ENCODE measurements around the gene EML4.

EML4 gene

DNA sequence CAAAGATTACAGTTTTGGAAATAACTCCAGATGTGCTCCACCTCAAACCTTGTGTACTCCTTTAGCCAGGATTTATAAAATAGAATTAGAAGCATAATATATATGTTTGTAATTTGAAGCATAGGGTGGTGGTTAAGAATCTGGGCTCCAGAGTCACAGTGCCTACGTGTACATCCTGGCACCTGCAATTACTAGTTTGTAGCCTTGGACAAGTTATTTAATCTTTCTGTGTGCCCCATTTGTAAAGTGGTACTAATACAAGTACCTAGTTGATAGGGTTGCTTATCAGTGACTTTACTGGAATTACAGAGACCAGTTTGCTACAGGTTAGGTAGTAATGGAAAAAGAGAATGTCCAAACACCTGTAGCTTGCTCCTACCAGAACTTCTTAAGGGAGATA lies 28.6 kb downstream of the EML4 start:
- DNase-seq = no peak

DNA sequence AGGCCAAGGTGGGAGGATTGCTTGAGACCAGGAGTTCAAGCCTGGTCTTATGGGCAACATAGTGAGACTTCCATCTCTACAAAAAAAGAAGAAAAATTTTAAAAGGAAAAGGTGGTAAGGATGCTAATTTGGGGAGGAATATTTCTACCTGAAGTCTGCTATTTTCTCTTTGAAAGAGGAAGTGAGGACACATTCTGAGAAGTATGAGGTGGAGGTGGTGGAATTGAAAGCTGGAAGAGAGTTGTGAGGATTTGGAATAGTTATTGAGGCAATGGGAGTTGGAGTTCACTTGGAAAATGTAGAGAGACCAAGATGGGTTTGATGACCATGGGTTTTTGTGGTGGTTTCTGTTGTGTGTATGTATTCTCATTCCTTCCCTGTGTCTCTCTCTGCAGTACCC lies 29.3 kb downstream of the EML4 start:
- no peak for DNase-seq

DNA sequence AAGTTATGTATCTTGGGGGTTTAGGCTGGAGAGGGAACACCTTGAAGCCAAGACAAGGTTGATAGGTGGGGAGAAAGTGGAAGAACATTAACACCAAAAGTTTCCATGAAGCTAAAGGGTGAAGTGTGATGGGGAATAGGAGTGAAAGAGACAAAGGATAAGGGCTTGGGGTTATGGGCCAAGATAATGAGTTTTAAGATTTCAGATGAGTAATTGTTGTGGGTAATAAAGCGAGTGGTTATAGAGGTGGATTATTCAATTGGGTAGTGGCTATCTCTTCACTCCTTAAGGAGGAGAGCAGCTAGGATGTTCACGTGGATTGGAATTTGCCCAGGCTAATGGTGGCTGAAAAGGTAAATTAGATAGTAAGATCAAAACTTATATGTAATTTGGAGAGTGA lies 29.8 kb downstream of the EML4 start:
- DNase-seq = no peak

DNA sequence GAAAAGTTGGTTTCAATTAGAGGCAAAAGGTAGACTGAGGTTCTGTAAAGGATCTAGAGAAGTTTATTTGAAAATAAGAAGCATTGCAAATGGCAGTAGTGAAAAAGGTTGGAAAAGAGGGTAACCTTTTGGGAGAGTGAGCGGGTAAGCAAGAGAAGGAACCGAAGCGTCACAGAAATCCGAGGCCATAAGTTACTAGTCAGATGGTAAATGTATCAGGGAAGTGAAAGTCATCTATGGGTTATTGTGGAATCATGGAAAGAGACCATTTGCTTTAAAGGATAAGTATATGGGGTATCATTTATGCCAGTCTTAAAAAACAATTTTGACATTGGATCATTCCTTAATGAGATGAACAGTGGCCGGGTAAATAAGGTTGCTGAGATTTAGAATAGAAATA lies 30.5 kb downstream of the EML4 start:
- DNase-seq = no peak

DNA sequence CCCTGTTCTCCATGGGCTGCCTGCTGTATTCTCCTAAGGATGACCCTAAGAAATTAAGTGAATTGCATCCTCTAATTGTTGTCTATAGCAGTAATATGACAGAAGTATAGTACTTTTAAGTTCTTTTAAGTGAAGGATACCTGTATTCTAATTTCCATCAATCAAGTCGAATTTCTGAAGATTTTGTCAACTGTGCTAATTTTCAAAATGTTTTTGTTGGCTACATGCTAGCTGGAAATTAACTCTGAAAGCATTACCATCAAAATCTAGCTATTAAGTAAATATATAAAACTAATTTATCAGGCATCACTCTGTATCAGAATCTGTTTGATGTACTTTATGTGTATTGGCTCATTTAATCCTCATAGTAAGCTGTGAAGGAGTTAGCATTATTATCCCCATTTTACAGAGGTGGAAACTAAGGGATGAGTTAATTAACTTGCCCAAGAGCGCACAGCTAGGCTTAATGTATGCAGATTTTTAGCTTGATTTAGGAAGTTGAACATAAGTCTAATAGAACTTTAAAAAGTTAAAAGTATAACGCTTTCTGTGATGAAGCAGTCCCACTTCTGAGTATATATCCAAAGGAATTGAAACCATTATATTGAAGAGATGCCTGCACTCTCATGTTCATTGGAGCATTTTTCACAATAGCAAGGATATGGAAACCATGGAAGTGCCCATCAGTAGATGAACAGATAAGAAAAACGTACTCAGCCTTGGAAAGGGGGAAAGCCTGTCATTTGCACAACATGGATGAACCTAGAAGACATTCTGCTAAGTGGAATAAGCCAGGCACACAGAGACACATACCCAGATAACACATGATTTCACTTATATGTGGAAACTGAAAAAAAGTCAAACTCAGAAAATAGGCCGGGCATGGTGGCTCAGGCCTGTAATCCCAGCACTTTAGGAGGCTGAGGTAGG lies 32.0 kb downstream of the EML4 start:
- DNase-seq = no peak

DNA sequence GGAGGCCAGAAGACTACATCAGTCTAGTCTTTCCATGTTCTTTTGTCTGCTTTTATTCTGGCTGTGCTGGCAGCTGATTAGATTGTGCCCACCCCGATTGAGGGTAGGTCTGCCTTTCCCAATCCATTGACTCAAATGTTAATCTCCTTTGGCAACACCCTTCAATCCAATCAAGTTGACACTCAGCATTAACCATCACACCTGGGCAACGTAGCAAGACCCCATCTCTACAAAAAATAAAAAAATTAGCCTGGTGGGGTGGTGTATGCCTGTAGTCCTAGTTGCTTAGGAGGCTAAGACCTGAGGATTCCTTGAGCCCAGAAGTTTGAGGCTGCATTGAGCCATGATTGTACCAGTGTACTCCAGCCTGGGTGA lies 33.5 kb downstream of the EML4 start:
- DNase-seq = no peak

DNA sequence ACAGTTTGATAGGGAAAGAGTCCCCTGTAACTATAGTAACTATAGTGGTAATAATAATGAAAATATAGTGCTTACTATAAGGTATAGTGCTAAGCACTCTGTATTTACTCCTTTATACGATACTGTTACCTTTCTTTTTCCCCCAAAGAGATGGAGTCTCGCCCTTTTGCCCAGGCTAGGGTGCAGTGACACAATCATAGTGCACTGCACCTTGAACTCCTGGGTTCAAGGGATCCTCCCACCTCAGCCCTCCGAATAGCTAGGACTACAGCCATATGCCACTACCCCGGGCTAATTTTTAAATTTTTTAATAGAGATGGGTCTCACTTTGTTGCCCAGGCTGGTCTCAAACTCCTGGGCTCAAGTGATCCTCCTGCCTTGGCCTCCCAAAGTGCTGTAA lies 34.6 kb downstream of the EML4 start:
- no peak for DNase-seq

DNA sequence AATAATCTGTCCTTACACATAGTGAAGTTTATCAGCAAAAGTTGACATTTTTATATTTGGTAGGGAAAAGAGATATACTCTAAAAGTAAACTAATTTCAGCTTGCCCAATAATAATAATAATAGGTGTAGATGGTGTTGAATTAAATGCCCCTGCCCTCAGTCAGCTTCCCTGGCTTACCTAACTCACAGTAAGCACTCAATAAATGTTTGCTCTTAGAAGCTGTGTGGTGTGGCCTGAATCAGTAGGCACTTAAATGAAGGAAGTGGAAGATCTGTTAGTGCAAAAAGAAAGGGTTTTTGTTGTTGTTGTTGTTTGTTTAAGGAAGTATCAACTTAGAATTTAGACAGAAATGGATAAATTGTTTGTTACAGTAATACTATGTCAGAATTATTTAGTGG lies 36.2 kb downstream of the EML4 start:
- DNase-seq = no peak

DNA sequence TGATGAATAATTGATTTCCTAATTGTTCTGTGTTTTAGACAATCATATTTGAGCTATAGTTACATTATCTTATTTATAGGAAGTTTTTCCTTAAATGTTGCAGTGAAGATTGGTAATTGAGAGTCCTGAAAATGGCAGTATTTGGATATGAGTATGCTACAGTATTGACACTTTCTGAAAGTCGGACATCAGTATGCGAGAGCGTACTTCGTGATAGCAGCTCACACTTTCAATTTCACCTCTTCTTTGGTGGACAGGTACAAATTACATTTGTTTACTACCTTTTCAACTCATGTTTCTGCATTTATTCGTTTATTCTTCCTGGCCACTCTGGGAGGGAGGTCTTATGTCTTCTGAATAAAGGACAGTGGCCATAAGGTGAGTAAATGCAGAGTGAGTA lies 38.7 kb downstream of the EML4 start:
- DNase-seq = no peak

DNA sequence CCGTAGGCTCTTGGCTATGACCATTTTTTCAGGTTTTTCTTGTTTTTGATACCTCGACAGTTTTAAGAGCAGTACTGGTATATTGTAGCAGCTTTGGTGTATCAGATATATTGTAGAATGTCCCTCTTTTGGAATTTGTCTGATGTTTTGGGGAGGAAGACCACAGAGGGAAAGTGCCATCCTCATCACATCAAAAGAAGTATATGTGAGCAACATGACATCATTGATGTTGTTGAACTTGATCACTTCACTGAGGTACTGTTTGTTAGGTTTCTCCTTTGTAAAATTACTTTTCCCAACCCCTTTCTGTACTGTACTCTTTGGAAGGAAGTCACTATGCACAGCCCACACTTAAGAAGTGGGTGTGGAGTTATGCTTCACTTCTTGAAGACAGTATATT lies 41.0 kb downstream of the EML4 start:
- no peak for DNase-seq

DNA sequence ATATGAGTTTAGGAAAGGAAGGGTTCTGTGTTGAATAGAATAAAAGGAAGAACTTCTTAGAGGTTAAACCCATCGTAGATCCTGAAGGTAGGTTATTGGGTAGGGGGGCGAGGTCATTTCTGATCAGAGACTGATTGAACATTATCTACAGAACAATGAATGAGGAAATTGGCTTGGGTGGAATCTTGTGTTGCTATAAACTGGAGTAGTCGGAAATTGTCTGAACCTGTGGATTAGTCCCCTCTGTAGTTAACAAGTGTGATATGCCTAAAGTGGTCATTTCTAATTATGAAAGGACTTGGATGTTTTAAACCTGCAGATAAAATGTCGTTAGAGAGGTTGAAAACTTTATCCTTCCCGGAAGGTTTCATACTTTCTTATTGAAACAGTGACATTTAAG lies 42.1 kb downstream of the EML4 start:
- no peak for DNase-seq

DNA sequence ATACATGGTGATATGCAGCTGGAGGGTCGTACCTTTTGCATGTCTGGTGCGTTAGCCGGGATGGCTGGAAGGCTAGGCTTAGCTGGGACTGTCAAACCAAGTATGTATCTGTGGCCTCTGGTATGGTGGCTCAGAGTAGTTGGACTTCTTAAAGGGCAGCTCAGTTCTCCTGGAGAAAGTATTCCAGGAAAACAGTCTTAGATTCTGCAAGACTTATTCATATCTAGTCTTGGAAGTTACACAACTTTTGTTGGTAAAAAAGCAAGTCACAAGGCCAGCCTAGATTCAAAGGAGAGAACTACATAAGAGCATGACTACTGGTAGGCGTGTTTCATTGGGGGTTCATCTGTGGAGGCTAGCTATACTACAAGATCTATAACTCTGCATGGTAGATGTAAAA lies 45.5 kb downstream of the EML4 start:
- DNase-seq = no peak

DNA sequence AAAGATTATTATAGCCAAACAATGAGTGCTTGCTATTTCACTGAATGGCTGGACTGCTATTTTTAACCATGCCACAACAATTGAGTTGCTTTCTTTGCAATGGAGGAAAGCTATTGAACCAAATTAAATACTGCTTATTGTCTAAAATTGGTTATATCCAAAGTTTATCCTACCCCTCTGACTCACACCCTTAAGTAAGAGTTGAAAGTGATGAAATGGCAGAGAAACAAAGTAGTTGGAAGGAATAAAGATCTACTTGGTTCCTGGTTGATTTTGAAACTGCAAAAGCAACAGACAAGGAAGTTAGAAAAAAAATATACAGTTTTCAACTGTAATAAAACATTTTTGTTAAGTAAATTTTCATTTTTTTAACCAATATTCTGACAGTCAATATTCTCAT lies 47.5 kb downstream of the EML4 start:
- no peak for DNase-seq

DNA sequence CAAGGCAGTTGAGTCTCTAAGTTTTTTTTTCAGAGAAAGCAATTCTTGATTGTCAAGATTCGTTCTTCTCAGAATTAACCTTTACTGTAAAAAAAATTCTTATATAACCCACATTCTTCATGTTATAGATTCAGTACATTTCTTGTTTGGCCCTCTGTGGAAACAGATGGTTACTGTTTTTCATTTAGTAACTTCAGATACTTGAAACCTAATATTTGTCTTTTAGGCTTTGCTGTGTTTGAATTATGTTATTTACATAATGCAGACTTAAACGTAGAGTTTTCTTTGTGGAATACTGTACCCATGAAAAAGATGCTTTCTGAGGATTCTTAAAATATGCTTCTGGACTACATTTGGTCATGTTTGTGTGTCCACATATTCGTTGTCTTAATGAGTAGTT lies 48.2 kb downstream of the EML4 start:
- DNase-seq = no peak

DNA sequence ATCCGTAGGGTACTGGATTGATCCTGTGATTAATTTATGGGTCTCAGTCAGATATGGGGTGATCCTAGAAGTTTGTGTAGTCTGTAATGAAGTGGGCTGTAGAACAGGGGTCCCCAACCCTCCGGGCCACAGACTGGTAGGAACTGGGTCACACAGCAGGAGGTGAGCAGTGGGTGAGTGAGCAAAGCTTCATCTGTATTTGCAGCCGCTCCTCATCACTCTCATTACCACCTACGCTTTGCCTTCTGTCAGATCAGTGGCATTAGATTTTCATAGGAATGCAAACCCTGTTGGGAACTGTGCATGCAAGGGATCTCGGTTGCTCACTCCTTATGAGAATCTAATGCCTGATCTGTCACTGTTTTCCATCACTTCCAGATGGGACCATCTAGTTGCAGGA lies 48.8 kb downstream of the EML4 start:
- DNase-seq = no peak

DNA sequence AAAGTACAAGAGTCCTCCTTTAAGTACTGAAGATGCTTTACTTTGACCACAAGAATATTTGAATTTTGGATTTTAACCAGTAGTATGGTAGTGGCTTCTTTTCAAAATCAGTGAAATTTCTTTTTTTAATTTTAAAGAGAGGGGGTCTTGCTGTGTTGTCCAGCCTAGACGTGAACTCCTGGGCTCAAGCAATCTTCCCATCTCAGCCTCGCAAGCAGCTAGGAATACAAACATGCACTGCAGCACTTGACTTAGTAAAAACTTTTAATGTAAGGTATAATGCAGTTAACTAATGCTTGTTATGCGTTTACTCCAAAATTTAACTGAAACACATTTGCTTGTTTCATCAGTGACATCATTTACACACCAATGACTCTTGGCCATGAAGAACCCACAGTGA lies 49.6 kb downstream of the EML4 start:
- DNase-seq = no peak

DNA sequence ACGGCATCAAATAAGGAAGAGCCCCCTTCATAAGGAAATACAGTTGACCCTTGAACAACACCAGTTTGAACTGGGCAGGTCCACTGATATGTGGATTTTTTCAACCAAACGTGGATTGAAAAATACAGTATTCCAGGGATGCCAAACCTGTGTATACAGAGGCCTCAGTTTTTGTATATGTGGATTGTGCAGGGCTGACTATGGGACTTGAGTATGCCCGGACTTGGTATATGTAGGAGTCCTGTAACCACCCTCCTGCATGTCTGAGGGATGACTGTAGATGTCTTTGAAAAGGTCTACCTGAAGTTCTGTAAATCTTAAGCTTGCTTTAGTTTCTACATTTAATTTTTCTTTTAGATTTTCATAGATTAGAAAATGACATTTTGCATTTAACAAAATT lies 50.0 kb downstream of the EML4 start:
- no peak for DNase-seq

DNA sequence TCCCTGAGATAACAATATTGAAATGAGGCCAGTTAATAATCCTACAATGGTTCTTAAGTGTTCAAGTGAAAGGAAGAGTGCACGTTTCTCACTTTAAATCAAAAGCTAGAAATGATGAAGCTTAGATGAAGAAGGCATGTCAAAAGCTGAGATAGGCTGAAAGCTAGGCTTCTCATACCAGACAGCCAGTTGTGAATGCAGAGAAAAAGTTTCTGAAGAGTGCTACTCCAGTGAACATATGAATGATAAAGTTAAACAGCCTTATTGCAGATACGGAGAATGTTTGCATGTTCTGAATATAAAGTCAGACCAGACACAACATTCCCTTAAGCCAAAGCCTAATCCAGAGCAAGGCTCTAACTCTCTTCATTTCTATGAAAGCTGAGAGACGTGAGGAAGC lies 51.4 kb downstream of the EML4 start:
- DNase-seq = no peak

DNA sequence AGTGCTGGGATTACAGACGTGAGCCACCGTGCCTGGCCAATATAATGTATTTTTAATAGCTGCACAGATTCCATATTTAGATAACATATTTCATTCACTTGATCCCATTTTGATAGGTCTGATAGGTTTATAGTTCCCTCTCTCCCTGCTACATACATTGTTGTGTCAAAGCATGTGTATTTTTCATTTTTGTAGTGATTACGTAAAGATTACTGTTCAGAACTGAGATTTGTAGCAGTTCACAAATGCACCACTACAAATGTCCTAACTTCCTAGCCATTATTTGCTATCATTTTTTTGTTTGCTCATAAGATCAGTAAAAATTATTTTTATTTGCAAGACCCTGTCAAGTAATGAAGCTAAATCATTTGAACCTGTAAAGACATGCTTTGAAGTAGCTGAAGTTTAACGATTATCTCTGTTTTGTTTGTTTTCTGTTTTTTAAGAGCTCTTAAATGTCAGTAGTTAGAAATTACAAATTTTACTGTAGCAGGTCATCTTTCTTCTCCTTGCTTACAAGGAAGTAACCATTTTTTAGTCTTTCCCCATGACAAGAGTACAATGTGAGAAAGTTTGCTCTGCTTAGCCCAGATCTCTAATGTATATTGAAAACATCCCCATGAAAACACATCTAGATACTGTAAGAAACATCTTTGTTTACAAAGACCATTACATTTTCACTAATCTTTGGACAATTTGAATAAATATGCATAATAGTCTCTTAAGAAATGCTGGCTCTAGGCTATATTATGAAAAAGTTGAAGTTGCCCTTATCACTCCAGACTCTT lies 54.1 kb downstream of the EML4 start:
- DNase-seq = no peak

DNA sequence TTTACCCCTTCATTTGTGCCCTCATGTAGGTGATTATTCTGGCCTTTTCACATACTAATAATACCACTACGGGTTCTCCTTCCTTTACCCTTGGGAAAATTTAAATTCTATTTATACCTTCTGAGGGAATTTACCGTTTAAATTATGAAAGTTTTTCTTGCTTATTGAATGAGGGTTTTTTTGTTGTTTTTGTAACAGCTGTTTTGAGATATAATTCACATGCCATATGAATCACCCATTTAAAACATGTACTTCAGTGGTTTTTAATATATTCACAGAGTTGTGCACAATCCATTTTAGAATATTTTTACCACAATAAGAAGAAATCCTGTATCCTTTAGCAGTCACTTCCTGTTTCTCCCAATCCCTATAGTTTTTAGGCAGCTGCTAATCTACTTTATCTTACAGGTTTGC lies 54.7 kb downstream of the EML4 start:
- no peak for DNase-seq

DNA sequence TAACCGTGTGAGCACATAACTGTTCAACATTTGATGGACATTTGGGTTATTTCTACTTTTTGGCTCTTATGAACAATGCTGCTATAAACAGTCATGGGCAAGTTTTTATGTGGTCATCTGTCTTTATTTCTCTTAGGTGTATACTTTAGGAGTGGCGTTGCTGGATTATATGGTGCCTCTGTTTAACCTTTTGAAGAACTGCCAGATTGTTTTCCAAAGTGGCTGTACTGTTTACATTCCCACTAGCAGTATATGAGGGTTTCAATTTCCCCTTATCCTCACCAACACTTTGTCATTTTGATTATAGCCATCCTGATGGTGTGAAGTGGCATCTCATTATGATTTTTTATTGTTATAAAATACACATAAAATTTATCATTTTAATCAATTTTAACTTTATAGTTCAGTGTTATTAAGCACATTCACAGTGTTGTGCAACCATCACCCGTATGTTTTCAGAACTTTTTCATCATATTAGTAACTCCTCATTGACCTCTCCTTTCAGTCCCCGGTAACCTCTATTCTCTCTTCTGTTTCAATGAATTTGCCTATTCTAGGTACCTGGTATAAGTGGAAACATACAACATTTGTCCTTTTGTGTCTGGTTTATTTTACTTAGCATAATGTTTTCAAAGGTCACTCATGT lies 55.4 kb downstream of the EML4 start:
- DNase-seq = no peak

DNA sequence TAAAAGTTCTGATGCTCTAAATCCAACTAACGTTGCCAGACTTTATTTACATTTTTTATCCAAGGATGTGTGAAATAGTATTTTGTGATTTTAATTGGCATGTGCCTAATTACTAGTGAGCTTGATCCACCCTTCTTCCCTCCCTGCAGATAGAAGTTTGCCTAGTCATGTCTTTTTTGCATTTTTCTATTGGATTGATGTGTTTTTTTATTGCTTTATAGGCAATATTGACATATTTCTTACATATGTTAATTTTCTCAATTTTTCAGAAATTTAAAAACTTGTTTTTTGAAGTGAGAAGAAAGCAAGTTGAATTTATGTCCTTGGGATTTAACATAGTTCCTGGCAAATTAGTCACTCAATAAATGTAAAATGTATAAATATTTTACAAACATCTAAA lies 56.4 kb downstream of the EML4 start:
- DNase-seq = no peak

DNA sequence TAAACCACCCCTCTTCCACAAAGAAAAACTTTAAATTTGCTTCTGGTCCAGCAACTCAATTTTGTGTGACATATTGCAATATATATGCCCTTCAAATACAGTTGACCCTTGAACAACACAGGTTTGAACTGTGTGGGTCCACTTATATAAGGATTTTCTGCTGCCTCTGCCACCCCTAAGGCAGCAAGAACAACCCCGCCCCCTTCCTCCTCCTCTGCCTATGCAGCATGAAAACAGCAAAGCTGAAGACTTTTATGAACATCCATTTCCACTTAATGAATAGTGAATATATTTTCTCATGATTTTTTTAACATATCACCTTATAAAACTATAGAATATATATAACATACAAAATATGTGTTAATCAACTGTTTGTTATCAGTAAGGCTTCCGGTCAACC lies 58.3 kb downstream of the EML4 start:
- DNase-seq = no peak

DNA sequence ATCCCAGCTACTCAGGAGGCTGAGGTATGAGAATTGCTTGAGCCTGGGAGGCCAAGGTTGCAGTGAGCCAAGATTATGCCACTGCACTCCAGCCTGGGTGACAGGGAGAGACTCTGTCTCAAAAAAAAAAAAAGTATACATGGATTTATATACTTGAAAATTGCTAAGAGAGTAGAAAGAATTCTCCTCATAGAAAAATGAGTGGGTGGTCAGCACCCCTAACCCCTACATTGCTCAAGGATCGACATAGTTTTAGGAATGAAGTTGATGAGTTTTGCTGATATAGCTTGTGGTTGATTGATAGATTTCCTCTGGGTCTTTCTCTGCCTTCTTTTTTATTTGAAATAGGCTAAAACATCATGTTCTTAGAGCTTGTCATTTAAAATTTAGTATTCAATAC lies 58.9 kb downstream of the EML4 start:
- DNase-seq = no peak

All from CD4-positive, alpha-beta T cell treated with Interleukin-17A for 1 hour (primary cell).